ENCODE results near the gene RBM20.

Gene RBM20

GRCh38 chr10:110837418-110838171 is 193.5 kb downstream of the RBM20 start:
- DNase-seq, result no peak

DNA sequence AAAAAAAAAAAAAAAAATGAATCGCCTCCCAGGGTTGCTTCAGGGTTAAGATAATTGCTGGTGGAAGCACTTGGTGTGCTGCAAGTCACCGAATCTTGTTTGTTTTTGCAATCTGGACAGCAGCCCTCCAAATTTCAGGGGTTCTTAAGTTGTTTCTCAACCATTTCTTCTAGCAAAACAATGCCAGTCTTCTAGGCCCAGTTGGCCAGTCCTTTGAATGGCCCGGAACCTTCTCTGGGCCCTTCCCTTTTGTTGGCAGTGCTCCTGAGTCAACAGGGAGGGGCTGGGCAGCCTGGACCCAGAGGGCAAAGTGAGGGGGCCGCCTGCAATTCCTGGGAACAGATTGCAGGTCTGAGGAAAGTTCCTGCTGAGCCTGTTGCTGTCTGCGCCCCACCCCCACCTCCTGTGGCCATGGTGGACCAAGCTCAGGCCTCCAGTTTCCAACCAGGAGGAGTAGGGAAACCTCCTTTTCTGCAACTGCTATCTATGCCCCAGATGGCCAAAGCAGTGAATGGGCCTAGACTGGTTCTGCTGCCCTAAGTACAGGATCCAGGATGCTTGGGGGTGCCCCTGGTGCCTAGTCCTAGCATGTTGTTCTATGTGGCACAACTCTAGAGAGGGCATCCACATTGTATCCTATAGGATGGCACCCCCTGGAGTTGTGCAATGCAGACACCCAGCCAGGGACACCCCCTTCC is 196.2 kb downstream of the RBM20 start:
- no peak for DNase-seq

- no peak for DNase-seq
These were observed 196.8 kb downstream of the RBM20 start for GRCh38 chr10:110840923-110841428.

DNA sequence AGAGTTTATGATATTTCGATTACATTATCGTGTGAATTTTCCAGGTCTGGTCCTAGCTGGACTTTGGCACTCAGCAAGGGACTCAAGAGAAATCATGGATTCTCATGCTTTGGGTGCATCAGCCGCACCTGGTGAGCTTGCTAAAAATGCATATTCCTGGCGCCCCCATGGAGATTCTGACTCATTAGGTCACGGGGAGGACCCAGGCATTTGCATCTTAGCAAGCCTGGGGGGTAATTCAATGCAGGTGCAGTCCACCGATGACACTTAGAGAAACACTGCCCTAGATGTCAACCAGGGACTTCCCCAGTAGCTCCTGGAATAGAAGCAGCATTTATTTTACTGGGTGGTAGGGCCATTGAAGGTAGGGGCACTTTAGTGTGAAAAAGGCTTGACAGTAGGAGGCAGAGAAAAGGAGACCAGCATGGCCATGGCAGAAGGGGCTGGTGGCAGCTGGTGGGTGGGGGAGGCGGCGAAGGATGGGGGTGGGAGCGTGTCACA is 197.7 kb downstream of the RBM20 start:
- no peak for DNase-seq

- DNase-seq, result no peak
These were observed 198.3 kb downstream of the RBM20 start for GRCh38 chr10:110842326-110842904.

- peak; percentile 18 to 87 (median 32) for DNase-seq
These were observed 198.9 kb downstream of the RBM20 start for GRCh38 chr10:110843031-110843430.

DNA sequence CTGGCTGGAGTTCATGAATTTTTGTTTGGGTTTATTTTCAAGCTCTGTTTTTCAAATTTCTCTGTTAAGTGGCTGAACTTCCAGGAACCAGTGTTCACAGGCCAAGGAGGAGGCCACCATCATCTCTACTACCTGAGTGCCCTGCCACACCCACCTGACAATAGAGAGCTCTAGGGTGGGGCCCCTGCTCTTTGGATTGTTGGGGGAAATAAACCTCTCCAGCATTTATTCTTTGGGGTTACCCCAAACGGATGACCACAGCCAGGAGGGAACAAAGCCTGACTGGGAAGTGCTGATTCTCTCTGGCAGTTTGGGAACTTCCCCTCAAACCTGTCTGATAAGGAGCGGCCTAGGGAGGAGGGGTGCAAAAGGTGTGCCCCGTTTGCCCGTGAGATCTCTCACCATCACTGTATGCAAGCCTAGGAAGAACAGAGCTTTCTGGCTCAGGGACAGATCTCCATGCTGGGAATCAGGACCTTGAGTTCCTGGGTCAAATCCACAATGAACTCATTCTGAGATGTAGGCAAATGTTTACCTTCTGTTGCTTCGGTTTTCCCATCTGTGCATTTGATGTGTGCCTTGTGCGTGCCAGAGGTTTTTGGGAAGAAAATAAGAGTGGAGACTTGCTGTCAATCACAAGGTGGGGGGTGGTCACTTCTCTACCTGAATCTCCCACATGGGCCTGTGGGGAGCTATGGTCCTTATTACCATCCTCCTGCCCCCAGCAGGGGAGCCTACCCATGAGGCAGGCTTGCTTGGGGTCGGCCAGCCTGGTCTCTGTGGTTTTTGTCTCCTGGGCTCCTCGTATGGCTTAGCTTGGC is 199.9 kb downstream of the RBM20 start:
- DNase-seq, result no peak

DNA sequence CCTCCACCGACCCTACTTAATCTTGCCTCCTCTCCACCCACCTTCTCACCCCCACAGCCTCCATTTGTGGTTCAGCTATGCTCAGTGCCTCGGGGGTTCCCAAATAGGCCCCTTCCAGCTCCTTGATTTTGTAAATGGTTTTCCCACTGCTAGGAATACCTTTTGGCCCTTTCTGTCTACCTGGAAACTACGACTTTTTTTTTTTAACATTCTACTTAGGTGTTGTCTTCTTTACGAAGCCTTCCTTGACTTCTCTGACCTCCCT is 200.4 kb downstream of the RBM20 start:
- no peak for DNase-seq

DNA sequence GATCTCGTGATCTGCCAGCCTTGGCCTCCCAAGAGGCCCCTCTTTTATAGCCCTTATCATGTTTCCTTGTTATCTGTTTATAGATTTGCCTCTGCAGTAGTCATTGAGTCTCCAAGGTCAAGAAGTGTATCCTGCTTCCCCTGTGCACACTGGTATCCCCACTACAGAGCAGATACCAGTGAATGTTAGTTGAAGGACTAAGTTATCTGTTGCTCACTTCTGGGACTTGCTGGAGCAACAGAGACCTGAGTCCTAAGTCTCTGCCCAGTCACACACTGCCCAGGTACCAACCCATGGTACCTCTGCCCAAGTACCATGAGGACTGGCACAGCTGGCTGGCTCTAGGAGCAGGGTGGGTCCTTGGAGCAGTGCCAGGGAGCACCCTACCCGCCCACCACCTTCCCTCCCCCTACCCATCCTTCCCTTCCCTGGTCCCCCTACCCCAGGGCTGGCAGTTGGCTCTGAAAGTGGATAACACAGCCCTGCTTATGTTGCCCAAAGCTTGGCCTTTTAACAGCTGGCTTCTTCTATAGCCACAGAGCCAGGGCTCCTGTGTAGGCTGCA is 201.1 kb downstream of the RBM20 start:
- no peak for DNase-seq

DNA sequence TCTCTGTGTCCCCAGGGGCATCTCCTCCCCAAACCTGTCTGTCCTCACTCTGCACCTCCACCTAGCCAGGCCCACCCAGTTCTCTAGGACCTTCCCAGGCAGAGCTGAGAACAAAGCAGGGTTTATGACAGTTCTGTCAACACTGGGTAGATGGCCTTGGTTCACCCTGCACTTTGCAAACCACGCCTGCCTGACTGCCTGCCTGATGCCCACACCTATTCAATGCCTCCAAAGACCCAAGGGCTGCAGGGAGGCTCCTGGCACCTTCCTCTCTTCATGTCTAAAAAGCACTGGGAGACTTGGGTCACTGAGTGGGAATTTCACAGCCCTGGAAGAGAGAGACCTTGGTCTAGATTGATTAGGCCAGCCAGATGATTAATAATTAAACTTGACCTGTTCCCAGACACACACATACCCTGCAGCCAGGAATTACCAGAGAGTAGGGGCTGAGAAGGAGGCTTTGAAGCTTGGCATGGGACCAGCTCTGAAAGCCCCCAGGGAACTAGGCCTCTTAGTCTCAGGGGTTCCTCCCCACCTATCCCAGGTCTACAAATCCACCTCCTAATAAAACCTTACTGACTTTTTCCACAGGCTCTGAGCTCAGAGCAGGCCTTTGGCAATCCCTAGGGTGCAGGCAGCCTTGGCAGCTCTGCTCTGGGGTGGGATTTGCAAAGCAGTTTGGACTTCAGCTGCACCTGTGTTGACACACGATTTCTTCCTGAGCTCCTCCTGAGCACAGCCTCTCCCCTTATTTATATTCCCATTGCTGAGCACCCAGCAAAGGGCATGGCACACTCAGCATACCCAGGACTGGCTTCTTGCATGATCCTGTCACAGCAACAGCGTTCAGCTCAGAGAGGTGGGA is 201.9 kb downstream of the RBM20 start:
- DNase-seq, result no peak

- DNase-seq, result no peak
These were observed 203.2 kb downstream of the RBM20 start for GRCh38 chr10:110847374-110847773.

- no peak for DNase-seq
These were observed 204.0 kb downstream of the RBM20 start for GRCh38 chr10:110848106-110848505.

- no peak for DNase-seq
These were observed 206.0 kb downstream of the RBM20 start for GRCh38 chr10:110850099-110850498.

DNA sequence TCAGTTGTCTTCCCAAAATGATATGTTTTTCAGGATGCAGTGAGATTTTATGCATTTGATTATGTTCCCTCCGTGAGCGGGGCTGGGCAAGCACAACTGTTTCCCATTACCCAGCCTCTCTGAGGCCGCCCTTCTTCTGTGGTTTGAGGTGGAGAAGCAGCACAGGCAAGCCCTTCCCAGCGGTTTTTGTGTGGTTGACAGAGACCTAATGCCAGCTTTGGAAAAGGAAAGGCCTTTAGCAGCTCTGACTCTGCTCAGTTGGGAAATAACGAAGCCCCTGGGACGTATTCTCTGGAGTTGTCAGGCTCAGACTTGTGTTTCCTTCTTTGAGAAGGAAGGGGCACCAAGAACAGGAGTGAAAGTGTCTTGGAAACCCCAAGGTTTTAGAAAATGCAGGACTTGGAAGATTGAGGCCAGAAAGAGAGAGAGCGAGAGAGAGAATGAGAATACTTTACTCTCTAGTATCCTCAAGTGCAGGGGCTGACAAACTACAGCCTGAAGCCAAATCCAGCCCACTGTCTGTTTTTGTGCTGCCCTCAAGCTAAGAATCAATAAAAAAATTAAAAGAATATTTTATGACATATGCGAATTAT is 207.0 kb downstream of the RBM20 start:
- no peak for DNase-seq

- DNase-seq, result no peak
These were observed 208.2 kb downstream of the RBM20 start for GRCh38 chr10:110852255-110852896.

- DNase-seq, result no peak
These were observed 208.8 kb downstream of the RBM20 start for GRCh38 chr10:110852947-110853346.

GRCh38 chr10:110853921-110854605 is 209.9 kb downstream of the RBM20 start:
- no peak for DNase-seq

DNA sequence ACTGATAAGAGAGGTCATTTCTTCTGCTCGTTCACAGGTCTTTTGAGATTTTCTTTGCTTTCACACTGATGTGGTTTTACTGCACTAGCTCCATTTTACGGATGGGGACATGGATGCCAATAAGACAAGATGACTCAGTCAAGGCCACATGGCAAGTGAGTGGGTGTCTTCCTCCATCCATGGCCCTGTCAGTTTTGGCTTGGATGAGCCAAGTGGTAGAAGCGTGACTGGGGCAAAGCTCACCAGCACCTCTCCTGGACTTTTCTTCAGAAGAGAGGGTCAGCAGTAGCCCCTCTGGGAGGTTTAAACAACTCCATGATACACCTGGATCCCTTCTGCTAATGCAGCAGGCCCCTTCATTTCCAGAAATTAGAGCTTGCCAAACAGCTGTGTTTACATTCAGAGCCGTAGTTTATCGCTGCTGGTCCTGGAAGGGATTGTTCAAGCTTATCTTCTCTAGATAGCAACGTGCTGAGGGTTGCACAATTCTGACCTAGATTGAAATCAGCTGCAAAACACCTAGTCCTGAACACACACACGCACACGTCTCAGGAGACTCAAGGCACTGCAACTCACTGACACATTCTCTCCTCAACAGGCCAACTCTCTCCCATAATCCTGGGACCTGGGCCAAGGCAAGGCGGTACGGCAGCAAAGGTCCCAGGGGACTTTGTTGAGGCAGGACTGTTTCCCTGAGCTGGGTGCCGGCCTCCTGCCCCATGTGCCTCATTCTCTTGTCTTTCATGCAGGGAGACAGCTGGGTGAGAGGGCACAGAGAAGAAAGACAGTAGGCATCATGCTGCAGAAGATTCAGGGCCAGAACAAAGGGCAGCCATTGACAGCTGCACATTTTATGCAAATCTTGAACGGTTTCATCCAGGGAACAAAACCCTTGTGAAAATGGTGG is 213.4 kb downstream of the RBM20 start:
- peak in 1 of 5 donors; percentile 60 for DNase-seq

All from T-helper 1 cell (primary cell).